Astrocyte (in vitro differentiated cells and primary cell): ENCODE results near the gene BSN. TPM values are rescaled to one million over a fixed set of nuclear protein-coding genes. Genes with fewer than 3 reads are reported as not detected.

ENCODE experiments used
- DNase-seq: peaks from one replicate; pipeline ENCODE4 v3.0.0-alpha.2; 2010; ENCODE audit warnings: low read depth
- FAIRE-seq: peaks from 2 replicates; lab custom pipeline; 2011; peaks lifted over from hg19 to GRCh38; lab: Jason Lieb, UNC
- H2AFZ ChIP-seq: 2 replicates; pipeline ENCODE4 v1.6.0; 2012; ENCODE audit warnings: low read depth, low read length, inconsistent platforms
- H3K27ac ChIP-seq: 2 replicates; pipeline ENCODE4 v1.5.1; 2011; ENCODE audit warnings: low read depth, low read length, inconsistent platforms
- H3K27me3 ChIP-seq: 2 replicates; pipeline ENCODE4 v1.6.0; 2011; ENCODE audit warnings: low read length, inconsistent platforms; ENCODE audit not compliant: insufficient read depth
- H3K36me3 ChIP-seq: 2 replicates; pipeline ENCODE4 v1.5.1; 2011; ENCODE audit warnings: low read length, inconsistent platforms; ENCODE audit not compliant: insufficient read depth
- H3K4me1 ChIP-seq: 2 replicates; pipeline ENCODE4 v1.5.1; 2011; ENCODE audit warnings: low read length, inconsistent platforms; ENCODE audit not compliant: insufficient read depth
- H3K4me2 ChIP-seq: 2 replicates; pipeline ENCODE4 v1.6.0; 2012; ENCODE audit warnings: low read length, inconsistent platforms
- H3K4me3 ChIP-seq: 2 replicates; pipeline ENCODE4 v1.5.1; 2011; ENCODE audit warnings: low read depth, mild to moderate bottlenecking, low read length, inconsistent platforms; ENCODE audit not compliant: insufficient read depth
- H3K79me2 ChIP-seq: 2 replicates; pipeline ENCODE4 v1.6.0; 2012; ENCODE audit warnings: mild to moderate bottlenecking, low read length, inconsistent platforms; ENCODE audit not compliant: insufficient read depth
- H3K9ac ChIP-seq: 2 replicates; pipeline ENCODE4 v1.6.0; 2012; ENCODE audit warnings: mild to moderate bottlenecking, low read length, inconsistent platforms
- H3K9me3 ChIP-seq: 2 replicates; pipeline ENCODE4 v1.5.1; 2012; ENCODE audit warnings: low read depth, mild to moderate bottlenecking, low read length, inconsistent platforms; ENCODE audit not compliant: insufficient read depth
- H4K20me1 ChIP-seq: 2 replicates; pipeline ENCODE4 v1.6.0; 2012; ENCODE audit warnings: low read length, inconsistent platforms; ENCODE audit not compliant: insufficient read depth
- H3K27ac Mint-ChIP-seq: one replicate; pipeline ENCODE4 v1.8.0; 2021; ENCODE audit warnings: mild to moderate bottlenecking, mixed read lengths; ENCODE audit not compliant: unreplicated experiment
- H3K27me3 Mint-ChIP-seq: one replicate; pipeline ENCODE4 v1.8.0; 2021; ENCODE audit warnings: low read depth, mixed read lengths; ENCODE audit not compliant: unreplicated experiment
- H3K36me3 Mint-ChIP-seq: one replicate; pipeline ENCODE4 v1.8.0; 2021; ENCODE audit warnings: low read depth, mixed read lengths; ENCODE audit not compliant: unreplicated experiment
- H3K4me1 Mint-ChIP-seq: one replicate; pipeline ENCODE4 v1.8.0; 2021; ENCODE audit warnings: low read depth, mixed read lengths; ENCODE audit not compliant: unreplicated experiment
- H3K4me3 Mint-ChIP-seq: one replicate; pipeline ENCODE4 v1.8.0; 2021; ENCODE audit warnings: mild to moderate bottlenecking, moderate library complexity, mixed read lengths; ENCODE audit not compliant: unreplicated experiment
- H3K9me3 Mint-ChIP-seq: one replicate; pipeline ENCODE4 v1.8.0; 2021; ENCODE audit warnings: mild to moderate bottlenecking, mixed read lengths; ENCODE audit not compliant: unreplicated experiment
- EZH2 ChIP-seq: IDR thresholded peaks from 2 replicates; pipeline ENCODE4 v1.6.1; 2012; ENCODE audit warnings: mild to moderate bottlenecking, low read length, inconsistent platforms; ENCODE audit not compliant: insufficient read depth
- total RNA-seq: library from RNA; stranded (reverse); gene quantifications from 2 replicates; pipeline ENCODE4 v1.2.1, GENCODE V29; 2021
- TF ChIP-seq, protein P1 (sequence below): IDR thresholded peaks from 2 replicates; pipeline ENCODE4 v1.5.1; 2011; ENCODE audit warnings: low read depth, mild to moderate bottlenecking, inconsistent platforms, low read length, moderate library complexity; ENCODE audit not compliant: insufficient read depth

BSN gene
- total RNA-seq, 1 donor from 2014 or later: 0.86 TPM

DNA sequence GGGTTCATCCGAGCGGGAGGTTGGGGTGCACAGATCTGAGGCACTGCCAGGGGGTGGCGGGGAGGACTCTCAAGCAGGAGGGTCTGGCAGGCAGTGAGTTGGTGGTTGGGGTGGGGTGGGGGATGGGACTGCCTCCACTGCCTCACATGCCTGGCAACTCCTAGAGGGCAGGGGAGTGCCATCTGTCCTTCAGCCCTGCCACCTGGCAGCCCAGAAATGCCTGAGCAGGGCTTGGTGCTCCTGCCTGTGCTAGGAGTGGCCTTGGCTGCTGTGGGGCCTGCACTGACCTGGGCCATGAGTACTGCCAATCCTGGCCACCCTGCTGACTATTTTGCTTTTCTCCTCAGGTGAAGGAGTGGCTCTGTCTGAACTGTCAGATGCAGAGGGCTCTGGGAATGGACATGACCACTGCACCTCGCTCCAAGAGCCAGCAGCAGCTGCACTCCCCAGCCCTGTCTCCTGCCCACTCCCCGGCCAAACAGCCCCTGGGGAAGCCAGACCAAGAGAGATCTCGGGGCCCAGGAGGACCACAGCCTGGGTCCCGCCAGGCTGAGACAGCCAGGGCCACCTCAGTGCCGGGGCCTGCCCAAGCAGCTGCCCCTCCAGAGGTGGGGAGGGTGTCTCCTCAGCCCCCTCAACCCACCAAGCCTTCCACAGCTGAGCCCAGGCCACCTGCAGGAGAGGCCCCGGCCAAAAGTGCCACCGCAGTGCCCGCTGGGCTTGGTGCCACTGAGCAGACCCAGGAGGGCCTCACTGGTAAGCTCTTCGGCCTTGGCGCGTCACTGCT, 87.8 kb downstream of the BSN start:
- Mint-ChIP-seq H3K4me1 (peaks cover 8% of the 10 kb centered on the region), H3K27ac (no peak overlapping the region), H3K27me3 (peaks cover 8% of the 10 kb centered on the region), H3K36me3 (peaks cover 2% of the 10 kb centered on the region), H3K4me3 (no peak overlapping the region), H3K9me3 (no peaks in the 10 kb centered on the region)
- Histone ChIP-seq H3K27me3 (no peaks in the 10 kb centered on the region), H2AFZ (no peak overlapping the region), H3K4me1 (peaks cover 7% of the 10 kb centered on the region), H3K27ac (no peak overlapping the region), H3K79me2 (no peaks in the 10 kb centered on the region), H3K36me3 (no peaks in the 10 kb centered on the region), H3K9me3 (no peaks in the 10 kb centered on the region), H3K4me2 (no peak overlapping the region), H3K9ac (no peak overlapping the region), H3K4me3 (no peak overlapping the region), H4K20me1 (no peaks in the 10 kb centered on the region)
- DNase-seq: no peak
- no peak for FAIRE-seq
- TF ChIP-seq EZH2: no peak
- TF ChIP-seq, protein P1, sequence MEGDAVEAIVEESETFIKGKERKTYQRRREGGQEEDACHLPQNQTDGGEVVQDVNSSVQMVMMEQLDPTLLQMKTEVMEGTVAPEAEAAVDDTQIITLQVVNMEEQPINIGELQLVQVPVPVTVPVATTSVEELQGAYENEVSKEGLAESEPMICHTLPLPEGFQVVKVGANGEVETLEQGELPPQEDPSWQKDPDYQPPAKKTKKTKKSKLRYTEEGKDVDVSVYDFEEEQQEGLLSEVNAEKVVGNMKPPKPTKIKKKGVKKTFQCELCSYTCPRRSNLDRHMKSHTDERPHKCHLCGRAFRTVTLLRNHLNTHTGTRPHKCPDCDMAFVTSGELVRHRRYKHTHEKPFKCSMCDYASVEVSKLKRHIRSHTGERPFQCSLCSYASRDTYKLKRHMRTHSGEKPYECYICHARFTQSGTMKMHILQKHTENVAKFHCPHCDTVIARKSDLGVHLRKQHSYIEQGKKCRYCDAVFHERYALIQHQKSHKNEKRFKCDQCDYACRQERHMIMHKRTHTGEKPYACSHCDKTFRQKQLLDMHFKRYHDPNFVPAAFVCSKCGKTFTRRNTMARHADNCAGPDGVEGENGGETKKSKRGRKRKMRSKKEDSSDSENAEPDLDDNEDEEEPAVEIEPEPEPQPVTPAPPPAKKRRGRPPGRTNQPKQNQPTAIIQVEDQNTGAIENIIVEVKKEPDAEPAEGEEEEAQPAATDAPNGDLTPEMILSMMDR: no peak

DNA sequence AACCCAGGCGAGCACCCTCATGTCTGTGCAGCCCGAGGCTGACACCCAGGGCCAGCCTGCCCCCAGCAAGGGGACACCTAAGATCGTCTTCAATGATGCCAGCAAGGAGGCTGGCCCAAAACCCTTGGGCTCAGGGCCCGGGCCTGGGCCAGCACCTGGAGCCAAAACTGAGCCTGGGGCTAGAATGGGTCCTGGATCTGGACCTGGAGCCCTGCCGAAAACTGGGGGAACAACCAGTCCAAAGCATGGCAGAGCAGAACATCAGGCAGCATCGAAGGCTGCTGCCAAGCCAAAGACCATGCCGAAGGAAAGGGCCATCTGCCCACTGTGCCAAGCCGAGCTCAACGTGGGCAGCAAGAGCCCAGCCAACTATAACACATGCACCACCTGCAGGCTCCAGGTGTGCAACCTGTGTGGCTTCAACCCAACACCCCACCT, 88.5 kb downstream of the BSN start:
- Mint-ChIP-seq H3K4me3 (no peak overlapping the region), H3K27me3 (peaks cover 8% of the 10 kb centered on the region), H3K4me1 (peaks cover 9% of the 10 kb centered on the region), H3K27ac (no peak overlapping the region), H3K36me3 (peaks cover 2% of the 10 kb centered on the region), H3K9me3 (no peaks in the 10 kb centered on the region)
- peaks cover 7% of the 10 kb centered on the region for H3K4me1 ChIP-seq
- no peak overlapping the region for H3K4me2 ChIP-seq
- H3K79me2 ChIP-seq: no peaks in the 10 kb centered on the region
- no peaks in the 10 kb centered on the region for H3K27me3 ChIP-seq
- no peak for TF ChIP-seq EZH2
- TF ChIP-seq, protein P1: no peak
- no peak overlapping the region for H3K4me3 ChIP-seq
- no peak overlapping the region for H3K27ac ChIP-seq
- no peaks in the 10 kb centered on the region for H4K20me1 ChIP-seq
- no peaks in the 10 kb centered on the region for H3K9me3 ChIP-seq
- no peak overlapping the region for H3K9ac ChIP-seq
- DNase-seq (no peak), FAIRE-seq (no peak)
- H2AFZ ChIP-seq: no peak overlapping the region
- no peaks in the 10 kb centered on the region for H3K36me3 ChIP-seq

DNA sequence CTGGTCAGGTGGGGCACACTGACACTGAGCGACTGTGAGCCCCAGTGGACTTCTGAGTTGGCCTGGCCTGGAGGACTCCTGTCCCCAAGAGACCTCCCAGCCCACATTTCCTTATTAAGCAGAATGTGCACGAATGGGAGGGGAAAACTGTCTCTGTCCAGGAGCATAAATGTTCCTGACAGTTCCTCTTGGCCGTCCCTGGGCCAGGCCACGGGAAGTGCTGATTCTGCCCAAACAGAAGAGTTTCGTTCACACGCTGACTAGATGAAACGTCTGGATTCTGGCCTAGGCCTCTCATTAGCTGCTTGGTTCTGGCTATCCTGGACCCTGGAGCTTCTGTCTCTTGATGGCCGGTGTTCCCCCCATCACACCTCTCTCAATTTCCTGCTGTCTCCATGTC, 90.4 kb downstream of the BSN start:
- FAIRE-seq (no peak), DNase-seq (no peak)
- Histone ChIP-seq H3K4me1 (no peaks in the 10 kb centered on the region), H3K4me3 (no peak overlapping the region), H3K27me3 (no peaks in the 10 kb centered on the region), H3K4me2 (no peak overlapping the region), H3K9ac (no peak overlapping the region), H3K36me3 (no peaks in the 10 kb centered on the region), H3K79me2 (no peaks in the 10 kb centered on the region), H3K9me3 (no peaks in the 10 kb centered on the region), H3K27ac (no peak overlapping the region), H2AFZ (no peak overlapping the region), H4K20me1 (no peaks in the 10 kb centered on the region)
- Mint-ChIP-seq H3K4me1 (peaks cover 11% of the 10 kb centered on the region), H3K27me3 (peaks cover 8% of the 10 kb centered on the region), H3K4me3 (no peak overlapping the region), H3K9me3 (no peaks in the 10 kb centered on the region), H3K27ac (no peak overlapping the region), H3K36me3 (peaks cover 2% of the 10 kb centered on the region)
- TF ChIP-seq, protein P1: no peak
- no peak for TF ChIP-seq EZH2
